ENCODE data around the gene GLIS1. TPM values are rescaled to one million over a fixed set of nuclear protein-coding genes. Genes with fewer than 3 reads are reported as not detected.

Gene GLIS1
- total RNA-seq, 1 experiment from 2014 or later = 1.7 TPM

- DNase-seq (no peak), ATAC-seq (no peak)
- POLR2A ChIA-PET (ENCODE audit: unreplicated experiment) = no interaction called here
- CTCF ChIA-PET = no interaction called here
- Histone ChIP-seq H3K9ac (ENCODE audit: low read length) (no peak overlapping the region), H3K4me2 (ENCODE audit: low read length) (no peak overlapping the region), H3K79me2 (ENCODE audit: low read length) (no peaks in the 10 kb centered on the region), H3K27me3 (ENCODE audit: low read length) (no peaks in the 10 kb centered on the region), H3K9me3 (ENCODE audit: low read length) (no peaks in the 10 kb centered on the region), H3F3A (ENCODE audit: low read length, unreplicated experiment) (no peaks in the 10 kb centered on the region), H3K4me1 (ENCODE audit: insufficient read depth, low read length) (peaks cover 10% of the 10 kb centered on the region), H4K20me1 (ENCODE audit: low read length) (peaks cover 4% of the 10 kb centered on the region; the same call in 1 of the 2 replicates), H3K4me3 (ENCODE audit: low read length) (no peak overlapping the region), H2AFZ (ENCODE audit: low read length) (no peak overlapping the region), H3K27ac (ENCODE audit: low read length) (no peak overlapping the region), H3K9me2 (replicated peaks; ENCODE audit: low read length) (no peaks in the 10 kb centered on the region), H3K36me3 (ENCODE audit: low read depth, low read length) (no peaks in the 10 kb centered on the region)
- intact Hi-C loops (cut with micrococcal nuclease) = no loop called here
- TF ChIP-seq EZH2phosphoT487 (IDR thresholded peaks at IDR 0.05; ENCODE audit: borderline replicate concordance, low read length) (no peak), CTCF (conservative IDR thresholded peaks at IDR 0.05; ENCODE audit: low read depth, low read length) (no peak), EZH2 (IDR thresholded peaks at IDR 0.05; ENCODE audit: low read length, unreplicated experiment) (no peak)
- BruUV-seq (replicated peaks) = no TSS peak
Observed at GRCh38 chr1:53507116-53507820, 231.7 kb downstream of the GLIS1 start.

DNA sequence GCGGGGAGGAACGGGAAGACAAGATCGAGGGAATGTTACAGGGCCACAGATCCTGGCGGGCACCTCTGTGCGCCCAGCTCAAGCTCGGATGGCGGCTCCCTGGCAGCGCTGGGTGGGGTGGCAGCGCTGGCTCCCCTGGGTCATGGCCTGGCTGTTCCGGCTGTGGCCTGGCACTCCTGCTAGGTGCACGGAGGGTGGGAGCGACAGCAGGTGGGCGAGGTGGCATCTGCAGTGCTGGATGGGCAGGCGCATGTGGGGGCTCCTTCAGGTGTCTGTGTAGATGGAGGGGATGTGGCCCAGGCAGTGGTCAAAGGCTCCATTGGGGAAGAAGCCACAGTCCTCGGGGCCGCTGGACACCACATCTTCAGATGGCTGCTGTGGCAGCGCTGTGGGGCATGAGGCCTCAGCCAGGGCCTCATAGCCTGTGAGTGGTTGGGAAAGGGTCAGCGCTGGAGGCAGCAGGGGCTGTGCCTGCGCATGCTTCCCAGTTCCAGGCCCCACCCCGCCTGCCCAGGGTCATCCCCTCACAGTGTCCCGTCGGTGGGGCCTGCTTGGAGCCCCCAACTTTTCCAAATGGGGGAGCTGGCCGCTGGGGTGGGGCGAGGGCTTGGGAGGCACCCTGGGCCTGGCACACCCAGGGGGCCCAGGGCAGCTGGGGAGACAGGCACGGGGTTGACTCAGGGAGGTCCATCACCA lies 232.5 kb downstream of the GLIS1 start:
- Histone ChIP-seq H2AFZ (ENCODE audit: low read length) (no peak overlapping the region), H3K27me3 (ENCODE audit: low read length) (no peaks in the 10 kb centered on the region), H3K9me3 (ENCODE audit: low read length) (no peaks in the 10 kb centered on the region), H3K36me3 (ENCODE audit: low read depth, low read length) (no peaks in the 10 kb centered on the region), H3K4me3 (ENCODE audit: low read length) (no peak overlapping the region), H3F3A (ENCODE audit: low read length, unreplicated experiment) (no peaks in the 10 kb centered on the region), H3K4me2 (ENCODE audit: low read length) (no peak overlapping the region), H3K27ac (ENCODE audit: low read length) (no peak overlapping the region), H3K9me2 (replicated peaks; ENCODE audit: low read length) (no peaks in the 10 kb centered on the region), H3K4me1 (ENCODE audit: insufficient read depth, low read length) (peaks cover 5% of the 10 kb centered on the region), H4K20me1 (ENCODE audit: low read length) (no peaks in the 10 kb centered on the region), H3K79me2 (ENCODE audit: low read length) (no peaks in the 10 kb centered on the region), H3K9ac (ENCODE audit: low read length) (no peak overlapping the region)
- POLR2A ChIA-PET (ENCODE audit: unreplicated experiment) = no interaction called here
- TF ChIP-seq EZH2 (IDR thresholded peaks at IDR 0.05; ENCODE audit: low read length, unreplicated experiment) = no peak
- TF ChIP-seq CTCF (conservative IDR thresholded peaks at IDR 0.05; ENCODE audit: low read depth, low read length) = no peak
- no peak for TF ChIP-seq EZH2phosphoT487 (IDR thresholded peaks at IDR 0.05; ENCODE audit: borderline replicate concordance, low read length)
- ATAC-seq (no peak), DNase-seq (no peak)
- CTCF ChIA-PET = no interaction called here
- BruUV-seq (replicated peaks) = no TSS peak
- intact Hi-C loops (cut with micrococcal nuclease) = no loop called here

GRCh38 chr1:53505891-53506290 lies 233.1 kb downstream of the GLIS1 start:
- no peaks in the 10 kb centered on the region for H3K79me2 ChIP-seq (ENCODE audit: low read length)
- H2AFZ ChIP-seq (ENCODE audit: low read length) = no peak overlapping the region
- no peaks in the 10 kb centered on the region for H3K27me3 ChIP-seq (ENCODE audit: low read length)
- no peaks in the 10 kb centered on the region for H4K20me1 ChIP-seq (ENCODE audit: low read length)
- H3K36me3 ChIP-seq (ENCODE audit: low read depth, low read length) = no peaks in the 10 kb centered on the region
- no peak overlapping the region for H3K9ac ChIP-seq (ENCODE audit: low read length)
- H3K9me2 ChIP-seq (replicated peaks; ENCODE audit: low read length) = no peaks in the 10 kb centered on the region
- no peak overlapping the region for H3K4me2 ChIP-seq (ENCODE audit: low read length)
- DNase-seq (no peak), ATAC-seq (no peak)
- no peak overlapping the region for H3K4me3 ChIP-seq (ENCODE audit: low read length)
- no peaks in the 10 kb centered on the region for H3K4me1 ChIP-seq (ENCODE audit: insufficient read depth, low read length)
- no TSS peak for BruUV-seq (replicated peaks)
- POLR2A ChIA-PET (ENCODE audit: unreplicated experiment) = no interaction called here
- no peaks in the 10 kb centered on the region for H3K9me3 ChIP-seq (ENCODE audit: low read length)
- H3K27ac ChIP-seq (ENCODE audit: low read length) = no peak overlapping the region
- CTCF ChIA-PET = no interaction called here
- intact Hi-C loops (cut with micrococcal nuclease) = no loop called here
- TF ChIP-seq CTCF (conservative IDR thresholded peaks at IDR 0.05; ENCODE audit: low read depth, low read length) = no peak
- no peak for TF ChIP-seq EZH2phosphoT487 (IDR thresholded peaks at IDR 0.05; ENCODE audit: borderline replicate concordance, low read length)
- no peak for TF ChIP-seq EZH2 (IDR thresholded peaks at IDR 0.05; ENCODE audit: low read length, unreplicated experiment)
- H3F3A ChIP-seq (ENCODE audit: low read length, unreplicated experiment) = no peaks in the 10 kb centered on the region
